Measurements from ENCODE around the gene FILIP1L. TPM values are rescaled to one million over a fixed set of nuclear protein-coding genes. Genes with fewer than 3 reads are reported as not detected.

The FILIP1L gene
- total RNA-seq, 1 donor from 2014 or later, result 1.1 TPM

DNA sequence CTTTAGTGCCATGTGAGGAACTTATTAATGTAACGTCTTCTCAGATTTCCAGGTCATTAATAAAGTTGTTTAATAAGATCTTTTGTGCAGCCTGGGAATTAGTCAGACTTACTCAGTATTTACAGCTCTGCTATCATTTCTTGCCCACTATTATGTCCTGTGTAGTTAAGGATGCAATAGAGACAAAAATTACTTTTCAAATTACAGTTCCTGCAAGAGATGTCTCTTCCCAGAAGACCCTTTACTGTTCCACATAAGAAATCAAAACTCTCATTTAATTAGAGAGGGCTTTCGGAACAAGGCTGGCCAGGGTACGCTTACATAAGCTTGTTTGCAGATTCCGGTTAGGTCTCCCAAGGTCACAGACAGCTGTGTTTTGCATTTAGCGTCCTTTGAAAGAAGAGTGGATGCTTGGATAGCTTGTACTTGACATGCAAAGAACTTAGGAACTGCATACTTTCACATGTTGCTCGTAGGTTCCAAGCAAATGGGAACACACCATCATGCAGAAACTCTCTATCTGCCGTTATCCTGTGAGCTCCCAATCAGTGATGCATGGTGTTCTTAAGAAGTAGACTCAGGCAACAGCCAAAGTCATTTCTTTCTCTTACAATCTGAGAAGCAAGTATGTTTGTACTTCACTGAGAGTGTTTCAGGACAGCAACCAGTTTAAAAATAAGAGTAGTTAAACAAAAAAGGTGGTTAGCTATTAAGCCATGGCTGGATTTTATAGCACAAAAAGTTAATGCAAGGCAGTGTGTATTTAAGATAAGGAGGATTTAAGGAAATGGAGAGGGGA is 37.4 kb downstream of the FILIP1L start:
- TF ChIP-seq CTCF (IDR thresholded peaks at IDR 0.05; ENCODE audit: insufficient read depth, low read length, severe bottlenecking), result no peak
- Histone ChIP-seq H3K4me3 (ENCODE audit: low read depth, low read length) (no peak overlapping the region), H3K36me3 (ENCODE audit: control insufficient read depth, insufficient read depth, low read length) (no peaks in the 10 kb centered on the region), H3K27me3 (ENCODE audit: control insufficient read depth, insufficient read depth, low read length) (no peaks in the 10 kb centered on the region)
- FAIRE-seq (no peak), DNase-seq (ENCODE audit: low read depth) (no peak)

- no peaks in the 10 kb centered on the region for H3K27me3 ChIP-seq (ENCODE audit: control insufficient read depth, insufficient read depth, low read length)
- no peaks in the 10 kb centered on the region for H3K36me3 ChIP-seq (ENCODE audit: control insufficient read depth, insufficient read depth, low read length)
- no peak overlapping the region for H3K4me3 ChIP-seq (ENCODE audit: low read depth, low read length)
- DNase-seq (ENCODE audit: low read depth) (no peak), FAIRE-seq (no peak)
- no peak for TF ChIP-seq CTCF (IDR thresholded peaks at IDR 0.05; ENCODE audit: insufficient read depth, low read length, severe bottlenecking)
These were observed 38.2 kb downstream of the FILIP1L start for GRCh38 chr3:100075851-100076730.

GRCh38 chr3:100075196-100075595 is 39.1 kb downstream of the FILIP1L start:
- TF ChIP-seq CTCF (IDR thresholded peaks at IDR 0.05; ENCODE audit: insufficient read depth, low read length, severe bottlenecking), result no peak
- DNase-seq (ENCODE audit: low read depth), result no peak
- Histone ChIP-seq H3K4me3 (ENCODE audit: low read depth, low read length) (no peak overlapping the region), H3K36me3 (ENCODE audit: control insufficient read depth, insufficient read depth, low read length) (no peaks in the 10 kb centered on the region), H3K27me3 (ENCODE audit: control insufficient read depth, insufficient read depth, low read length) (no peaks in the 10 kb centered on the region)
- no peak for FAIRE-seq

DNA sequence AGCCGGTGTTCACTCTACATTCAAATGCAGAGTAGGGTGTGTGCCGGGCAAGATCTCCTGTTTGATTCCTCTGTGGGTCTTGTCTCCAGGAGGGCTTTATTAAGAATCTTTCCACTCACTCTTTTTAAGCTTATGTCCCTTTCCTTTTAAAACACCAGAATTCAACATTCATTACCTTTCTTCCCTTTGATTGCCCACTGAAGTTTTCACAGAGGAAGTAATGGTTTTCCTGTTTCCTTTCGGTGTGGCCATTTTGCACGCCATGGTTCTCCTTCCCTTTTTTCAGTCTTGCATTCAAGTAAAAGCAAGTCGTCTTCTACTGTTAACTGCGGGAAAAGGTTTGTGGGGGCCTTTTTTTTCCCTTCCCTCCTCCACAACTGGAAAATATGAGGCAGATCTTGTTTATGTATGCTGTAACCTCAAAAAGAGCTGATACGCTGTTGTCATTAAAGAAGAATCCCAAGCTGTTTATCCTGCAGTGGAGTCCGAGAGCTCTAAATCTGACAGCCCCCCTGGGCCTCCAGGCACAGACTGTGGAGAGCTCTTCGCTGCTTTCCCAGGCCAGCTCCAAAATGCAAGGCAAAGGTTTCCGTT is 40.5 kb downstream of the FILIP1L start:
- H3K36me3 ChIP-seq (ENCODE audit: control insufficient read depth, insufficient read depth, low read length), result no peaks in the 10 kb centered on the region
- TF ChIP-seq CTCF (IDR thresholded peaks at IDR 0.05; ENCODE audit: insufficient read depth, low read length, severe bottlenecking), result no peak
- DNase-seq (ENCODE audit: low read depth), result no peak
- no peak for FAIRE-seq
- no peak overlapping the region for H3K4me3 ChIP-seq (ENCODE audit: low read depth, low read length)
- H3K27me3 ChIP-seq (ENCODE audit: control insufficient read depth, insufficient read depth, low read length), result no peaks in the 10 kb centered on the region

DNA sequence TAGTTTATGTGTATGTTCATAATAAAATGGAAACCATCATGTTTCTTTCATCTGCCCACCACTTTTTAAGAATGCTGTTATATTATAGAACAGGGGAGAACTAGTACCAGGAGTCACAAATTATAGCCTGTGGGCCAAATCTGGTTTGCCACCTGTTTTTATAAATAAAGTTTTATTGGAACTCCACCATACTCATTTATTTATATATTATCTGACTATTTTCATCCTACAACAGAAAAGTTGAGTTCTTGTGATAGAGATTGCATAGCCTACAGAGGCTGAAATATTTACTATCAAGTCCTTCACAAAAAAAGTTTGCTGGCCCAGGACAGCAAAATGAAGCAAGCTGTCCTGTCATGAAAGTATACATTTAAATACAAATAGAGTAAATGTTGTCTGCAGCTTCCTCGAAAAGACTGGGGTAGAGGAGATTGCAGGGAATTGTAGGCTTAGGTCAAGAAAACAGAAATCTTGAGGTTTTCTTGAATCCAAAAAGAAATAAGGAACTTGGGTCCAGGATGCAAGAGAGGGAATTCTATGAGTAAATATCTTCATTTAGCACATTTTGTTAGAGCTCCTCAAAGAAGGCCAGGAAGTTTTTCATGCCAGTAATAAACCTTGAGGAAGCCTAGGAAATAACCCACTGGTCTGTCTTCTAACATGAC is 41.1 kb downstream of the FILIP1L start:
- DNase-seq (ENCODE audit: low read depth) (no peak), FAIRE-seq (no peak)
- no peak for TF ChIP-seq CTCF (IDR thresholded peaks at IDR 0.05; ENCODE audit: insufficient read depth, low read length, severe bottlenecking)
- Histone ChIP-seq H3K4me3 (ENCODE audit: low read depth, low read length) (no peak overlapping the region), H3K27me3 (ENCODE audit: control insufficient read depth, insufficient read depth, low read length) (no peaks in the 10 kb centered on the region), H3K36me3 (ENCODE audit: control insufficient read depth, insufficient read depth, low read length) (no peaks in the 10 kb centered on the region)
